ENCODE measurements around the gene SPATC1L. TPM values are rescaled to one million over a fixed set of nuclear protein-coding genes. Genes with fewer than 3 reads are reported as not detected.

Gene SPATC1L
- total RNA-seq, 2 donors from 2014 or later = 29.5 to 31.9 TPM

DNA sequence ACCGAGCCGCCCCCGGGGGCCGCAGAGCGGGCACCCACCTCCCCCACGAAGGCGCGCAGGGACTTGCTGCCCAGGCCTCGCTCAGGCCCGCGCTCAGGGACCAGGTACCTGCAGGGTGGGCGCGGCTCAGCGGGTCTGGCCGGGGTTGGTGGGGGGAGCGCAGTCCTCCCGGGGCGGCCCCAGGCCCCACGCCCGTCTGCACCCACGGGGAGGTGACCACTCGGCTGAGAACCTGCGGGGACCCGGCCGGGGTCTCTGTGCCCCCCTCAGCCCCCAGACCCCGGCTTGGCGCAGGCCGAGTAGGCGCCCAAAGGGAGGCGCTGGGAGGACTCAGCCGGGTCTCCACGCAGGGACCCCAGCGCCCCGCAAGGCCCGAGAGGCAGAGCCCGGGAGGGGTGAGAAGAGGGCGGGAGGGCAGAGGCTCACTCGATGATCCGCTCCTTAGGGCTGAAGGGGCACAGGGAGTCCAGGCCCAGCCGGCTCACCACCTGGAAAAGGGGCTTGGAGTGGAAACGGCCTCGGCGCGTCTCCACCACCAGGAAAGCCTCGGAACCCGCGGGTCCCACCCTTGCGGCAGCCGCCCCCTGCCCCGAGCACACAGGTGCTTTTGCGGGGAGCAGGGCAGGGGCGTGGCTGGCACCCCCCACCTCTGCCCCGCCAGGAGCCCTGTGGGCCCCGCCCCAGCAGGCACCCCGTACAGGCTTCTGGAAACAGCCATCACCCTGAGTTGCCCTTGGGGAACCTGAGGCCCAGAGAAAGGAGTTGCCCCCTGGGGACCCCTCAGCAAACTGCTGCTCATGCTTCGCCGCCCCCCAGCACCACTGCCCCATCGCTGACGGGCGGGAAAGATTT, 38.2 kb downstream of the SPATC1L start:
- no peaks in the 10 kb centered on the region for H3K36me3 ChIP-seq (ENCODE audit: control insufficient read depth, insufficient read depth, low read length)
- H3K4me3 ChIP-seq (ENCODE audit: low read length) = no peak overlapping the region
- 91 to 92% methylated on average over 24 to 60 of the region's 60 CpGs for WGBS, 2 experiments (ENCODE audit: insufficient coverage in 1 of 2, insufficient read length in 1 of 2)
- Mint-ChIP-seq H3K4me1 (peaks cover 4% of the 10 kb centered on the region), H3K27me3 (ENCODE audit: insufficient read depth) (peaks cover 9% of the 10 kb centered on the region), H3K4me3 (no peak overlapping the region), H3K27ac (no peak overlapping the region), H3K36me3 (ENCODE audit: low read depth) (no peaks in the 10 kb centered on the region), H3K9me3 (peaks cover 9% of the 10 kb centered on the region)
- no peak overlapping the region for H3K27ac ChIP-seq (ENCODE audit: low read depth, low read length)
- TF ChIP-seq, protein P1, sequence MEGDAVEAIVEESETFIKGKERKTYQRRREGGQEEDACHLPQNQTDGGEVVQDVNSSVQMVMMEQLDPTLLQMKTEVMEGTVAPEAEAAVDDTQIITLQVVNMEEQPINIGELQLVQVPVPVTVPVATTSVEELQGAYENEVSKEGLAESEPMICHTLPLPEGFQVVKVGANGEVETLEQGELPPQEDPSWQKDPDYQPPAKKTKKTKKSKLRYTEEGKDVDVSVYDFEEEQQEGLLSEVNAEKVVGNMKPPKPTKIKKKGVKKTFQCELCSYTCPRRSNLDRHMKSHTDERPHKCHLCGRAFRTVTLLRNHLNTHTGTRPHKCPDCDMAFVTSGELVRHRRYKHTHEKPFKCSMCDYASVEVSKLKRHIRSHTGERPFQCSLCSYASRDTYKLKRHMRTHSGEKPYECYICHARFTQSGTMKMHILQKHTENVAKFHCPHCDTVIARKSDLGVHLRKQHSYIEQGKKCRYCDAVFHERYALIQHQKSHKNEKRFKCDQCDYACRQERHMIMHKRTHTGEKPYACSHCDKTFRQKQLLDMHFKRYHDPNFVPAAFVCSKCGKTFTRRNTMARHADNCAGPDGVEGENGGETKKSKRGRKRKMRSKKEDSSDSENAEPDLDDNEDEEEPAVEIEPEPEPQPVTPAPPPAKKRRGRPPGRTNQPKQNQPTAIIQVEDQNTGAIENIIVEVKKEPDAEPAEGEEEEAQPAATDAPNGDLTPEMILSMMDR (conservative IDR thresholded peaks at IDR 0.05) = no peak
- no peak overlapping the region for H3K9ac ChIP-seq (ENCODE audit: extremely low read depth, low read length, poor library complexity, severe bottlenecking)
- no peaks in the 10 kb centered on the region for H3K27me3 ChIP-seq (ENCODE audit: control insufficient read depth, insufficient read depth, low read length, poor library complexity, severe bottlenecking)
- no peak for DNase-seq
- H3K4me1 ChIP-seq (ENCODE audit: control insufficient read depth, insufficient read depth, low read length) = no peaks in the 10 kb centered on the region
- H3K9me3 ChIP-seq (ENCODE audit: control insufficient read depth, low read length) = no peaks in the 10 kb centered on the region

DNA sequence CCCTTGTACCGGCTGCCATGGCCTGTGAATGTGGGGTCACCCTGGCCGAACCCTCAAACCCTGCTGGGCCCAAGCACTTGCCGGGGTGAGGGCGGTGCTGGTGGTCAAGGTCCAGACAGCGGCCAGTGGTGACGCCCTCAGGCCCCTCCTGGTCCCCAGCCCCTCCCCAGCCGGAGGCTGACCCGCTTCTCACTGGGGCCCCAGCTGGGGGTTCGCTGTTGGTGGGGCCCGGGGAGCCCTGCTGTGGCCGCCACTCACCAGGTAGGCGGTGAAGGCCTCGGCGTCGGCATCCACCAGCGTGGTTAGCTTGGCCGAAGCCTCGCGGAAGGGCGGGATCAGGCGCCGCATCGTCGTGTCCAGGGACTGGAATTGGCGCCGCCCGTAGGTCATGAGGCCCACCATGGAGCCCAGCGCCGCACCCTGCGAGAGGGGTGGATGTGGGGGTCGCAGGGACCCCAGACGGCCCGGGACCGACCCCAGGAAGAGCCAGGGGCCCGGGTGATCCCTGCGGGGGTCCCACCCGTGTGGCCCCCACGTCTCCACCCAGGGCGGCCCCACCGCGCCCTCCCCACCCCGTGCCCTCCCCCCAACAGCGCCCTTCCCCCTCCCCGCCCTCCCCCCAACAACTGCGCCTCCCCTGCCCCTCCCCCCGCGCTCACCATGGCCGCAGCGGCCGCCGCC, 39.0 kb downstream of the SPATC1L start:
- no peak for DNase-seq
- TF ChIP-seq, protein P1 (conservative IDR thresholded peaks at IDR 0.05) = no peak
- Mint-ChIP-seq H3K36me3 (ENCODE audit: low read depth) (no peaks in the 10 kb centered on the region), H3K9me3 (peaks cover 9% of the 10 kb centered on the region), H3K27ac (no peak overlapping the region), H3K27me3 (ENCODE audit: insufficient read depth) (peaks cover 17% of the 10 kb centered on the region), H3K4me3 (no peak overlapping the region), H3K4me1 (peaks cover 8% of the 10 kb centered on the region)
- WGBS, 2 experiments (ENCODE audit: insufficient coverage in 1 of 2, insufficient read length in 1 of 2) = 94 to 96% methylated on average over 19 to 41 of the region's 51 CpGs
- Histone ChIP-seq H3K4me1 (ENCODE audit: control insufficient read depth, insufficient read depth, low read length) (no peaks in the 10 kb centered on the region), H3K27me3 (ENCODE audit: control insufficient read depth, insufficient read depth, low read length, poor library complexity, severe bottlenecking) (no peaks in the 10 kb centered on the region), H3K9me3 (ENCODE audit: control insufficient read depth, low read length) (no peaks in the 10 kb centered on the region), H3K9ac (ENCODE audit: extremely low read depth, low read length, poor library complexity, severe bottlenecking) (no peak overlapping the region), H3K4me3 (ENCODE audit: low read length) (no peak overlapping the region), H3K27ac (ENCODE audit: low read depth, low read length) (no peak overlapping the region), H3K36me3 (ENCODE audit: control insufficient read depth, insufficient read depth, low read length) (no peaks in the 10 kb centered on the region)

DNA sequence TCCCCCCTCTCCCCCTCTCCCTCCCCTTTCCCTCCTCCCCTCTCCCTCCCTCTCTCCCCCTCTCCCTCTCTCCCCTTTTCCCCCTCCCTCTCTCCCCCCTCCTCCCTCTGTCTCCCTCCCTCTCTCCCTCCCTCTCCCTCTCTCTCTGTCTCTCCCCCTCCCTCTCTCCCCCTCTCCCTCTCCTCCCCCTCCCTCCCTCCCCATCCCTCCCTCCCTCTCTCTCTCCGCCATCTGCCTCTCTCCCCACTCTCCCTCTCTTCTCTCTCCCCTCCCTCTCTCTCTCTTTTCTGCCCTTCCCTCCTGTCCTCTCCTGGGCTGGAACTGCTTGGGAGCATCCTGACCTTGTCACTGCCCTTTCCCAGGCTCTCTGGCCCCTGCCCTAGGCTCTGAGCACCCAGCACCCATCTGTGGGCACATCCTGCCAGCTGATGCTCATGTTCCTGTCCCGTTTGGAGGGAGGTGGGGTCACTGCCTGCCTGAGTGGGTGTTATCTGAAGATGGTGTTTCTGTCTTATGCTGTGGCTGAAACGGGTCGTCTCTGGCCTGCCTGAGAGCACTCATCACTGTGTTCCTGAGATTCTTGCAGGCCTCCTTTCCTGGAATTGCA, 39.7 kb downstream of the SPATC1L start:
- no peak overlapping the region for H3K9ac ChIP-seq (ENCODE audit: extremely low read depth, low read length, poor library complexity, severe bottlenecking)
- H3K27ac Mint-ChIP-seq = no peak overlapping the region

More for the DNA sequence above, 39.7 kb downstream of the SPATC1L start:
- 40 to 48% methylated on average over 3 of the region's 4 CpGs for WGBS, 2 experiments (ENCODE audit: insufficient coverage in 1 of 2, insufficient read length in 1 of 2)
- no peaks in the 10 kb centered on the region for H3K9me3 ChIP-seq (ENCODE audit: control insufficient read depth, low read length)
- peaks cover 24% of the 10 kb centered on the region for H3K27me3 Mint-ChIP-seq (ENCODE audit: insufficient read depth)
- TF ChIP-seq, protein P1 (conservative IDR thresholded peaks at IDR 0.05) = no peak
- H3K4me3 ChIP-seq (ENCODE audit: low read length) = no peak overlapping the region
- no peak overlapping the region for H3K4me3 Mint-ChIP-seq
- no peak for DNase-seq
- H3K27ac ChIP-seq (ENCODE audit: low read depth, low read length) = no peak overlapping the region
- H3K9me3 Mint-ChIP-seq = peaks cover 9% of the 10 kb centered on the region
- H3K27me3 ChIP-seq (ENCODE audit: control insufficient read depth, insufficient read depth, low read length, poor library complexity, severe bottlenecking) = no peaks in the 10 kb centered on the region
- H3K4me1 ChIP-seq (ENCODE audit: control insufficient read depth, insufficient read depth, low read length) = no peaks in the 10 kb centered on the region
- peaks cover 11% of the 10 kb centered on the region for H3K4me1 Mint-ChIP-seq
- no peaks in the 10 kb centered on the region for H3K36me3 ChIP-seq (ENCODE audit: control insufficient read depth, insufficient read depth, low read length)
- no peaks in the 10 kb centered on the region for H3K36me3 Mint-ChIP-seq (ENCODE audit: low read depth)
